Heart left ventricle (tissue), 16 donors: Measurements from ENCODE around the gene TTN. TPM values are rescaled to one million over a fixed set of nuclear protein-coding genes. Genes with fewer than 3 reads are reported as not detected.

Experiments used
- ATAC-seq, 4 donors: fragments of 200-7000 bp; cut with Tn5 transposase; one replicate each; pipeline ENCODE4 v1.9.1; 2020 to 2022; ENCODE audit warnings: moderate library complexity in 4 of 4, mild to moderate bottlenecking in 3 of 4, moderate number of reproducible peaks in 1 of 4
- DNase-seq, 5 donors: peaks; one replicate each; pipeline ENCODE4 v3.0.0-alpha.2; 2020
- H3K27ac ChIP-seq, 12 donors: fragments of 200-600 bp; sonication (generic) in 4 of 12; one replicate each; pipeline versions ENCODE4 v1.5.0 to v1.8.0; 2016 to 2022; ENCODE audit warnings: mild to moderate bottlenecking in 2 of 12
- H3K27me3 ChIP-seq, 9 donors: fragments of 200-600 bp; sonication (generic) in 2 of 9; one replicate each; pipeline versions ENCODE4 v1.5.1 to v1.8.0; 2016 to 2022; ENCODE audit warnings: mild to moderate bottlenecking in 3 of 9
- H3K36me3 ChIP-seq, 9 donors: fragments of 200-600 bp; sonication (generic) in 2 of 9; one replicate each; pipeline versions ENCODE4 v1.5.0 to v1.8.0; 2018 to 2022; ENCODE audit warnings: mild to moderate bottlenecking in 2 of 9
- H3K4me1 ChIP-seq, 12 donors: fragments of 200-600 bp; sonication (generic) in 4 of 12; one replicate each; pipeline versions ENCODE4 v1.5.0 to v1.8.0; 2016 to 2022; ENCODE audit warnings: mild to moderate bottlenecking in 3 of 12
- H3K4me3 ChIP-seq, 12 donors: fragments of 200-600 bp; sonication (generic) in 4 of 12; one replicate each; pipeline versions ENCODE4 v1.5.0 to v1.8.0; 2017 to 2022; ENCODE audit warnings: mild to moderate bottlenecking in 9 of 12, moderate library complexity in 4 of 12
- H3K9me3 ChIP-seq, 12 donors: fragments of 200-600 bp; sonication (generic) in 4 of 12; one replicate each; pipeline versions ENCODE4 v1.5.0 to v1.8.0; 2016 to 2022; ENCODE audit warnings: mild to moderate bottlenecking in 1 of 12
- POLR2A ChIP-seq, 2 donors: fragments of 450-650 bp; IDR thresholded peaks; one replicate each; pipeline ENCODE4 v1.6.1; 2017; ENCODE audit warnings: antibody characterized with exemption in 2 of 2, mild to moderate bottlenecking in 2 of 2, moderate library complexity in 2 of 2
- WGBS, 4 donors: extraction: QIAGEN DNeasy Blood & Tissue Kit in 2 of 4; methylation state at CpG; one replicate each; pipeline versions ENCODE4 v1.1.5 to v1.1.7; 2013 to 2018; 5-methylcytosine and 5-hydroxymethylcytosine counted together
- intact Hi-C, 10 donors: fragments of 100-400 bp; cut with DNase I; formaldehyde crosslinking; loops; one replicate each; pipeline versions ENCODE4 v1.11.1 to v1.14.2; 2022
- polyA plus RNA-seq, 2 donors: library from polyadenylated mRNA; stranded (reverse); fragments of 200-250 nt; gene quantifications; one replicate each; pipeline ENCODE4 v1.2.3, GENCODE V29; 2013
- total RNA-seq, 9 donors: library from RNA; depleted of rRNA in 2 of 9; stranded (reverse); fragments of >200 nt in 2 of 9; fragmentation: NEBNext Ultra II Directional in 3 of 9; extraction: Animal tissue kit (Norgen Biotek cat#: 25700) in 3 of 9; gene quantifications; one replicate each; pipeline versions ENCODE4 v1.1.0 to v1.2.4, GENCODE V29; 2016 to 2023
- TF ChIP-seq, protein P1 (sequence below), 12 donors: fragments of 200-600 bp; sonication (generic) in 4 of 12; IDR thresholded peaks; one replicate each; pipeline versions ENCODE4 v1.5.0 to v1.8.0; 2018 to 2022; ENCODE audit warnings: antibody characterized with exemption in 12 of 12, mild to moderate bottlenecking in 5 of 12
- donor health status: ischemic (EF 13 %, LVEDD 7.1; RV severe dilation, severe dysfunction).
- donor health status: healthy with polysubstance abuse.
- donor health status: DM: no; HTN: yes; CAD: no.
- donor health status: DM: no; HTN: no; CAD: no.
- donor health status: ischemic (EF 25% LVEDD 6.9; RV normal size, moderate dysfunction).
- donor health status: ischemic (EF 25% LVEDD 5.7; RV mildly dilated, moderate dysfunction).
- donor health status: healthy.
- donor health status: DM: yes; HTN: yes; CAD: no.
- donor health status: ischemic (EF 35%, LVEDD 5.7; RV mildly dilated, moderate dysfunction).
- donor health status: nonischemic (EF 11% LVEDD 7.7; RV severe dilation, severe dysfunction).
- donor health status: DM: yes; HTN: yes; CAD: no.
- donor health status: PGD.
- donor health status: ischemic (EF 29% LVEDD 5.4; RV normal size, mild dysfunction).
- donor health status: nonischemic (EF 23%, LVEDD 6.1; RV moderate dilation, normal function).

TTN gene
- total and polyA plus RNA-seq, 11 donors = 136 to 4,653 (median 3,379) TPM

GRCh38 chr2:178602901-178603300, 204.3 kb downstream of the TTN start:
- Histone ChIP-seq H3K4me1 (peaks cover 0 to 28% (median 0%) of the 10 kb centered on the region in 12 donors), H3K4me3 (no peak overlapping the region), H3K36me3 (peaks cover 0 to 100% (median 96%) of the 10 kb centered on the region in 9 donors), H3K9me3 (no peaks in the 10 kb centered on the region), H3K27me3 (no peaks in the 10 kb centered on the region), H3K27ac (no peak overlapping the region)
- TF ChIP-seq POLR2A (IDR thresholded peaks at IDR 0.05) = no peak
- TF ChIP-seq, protein P1, sequence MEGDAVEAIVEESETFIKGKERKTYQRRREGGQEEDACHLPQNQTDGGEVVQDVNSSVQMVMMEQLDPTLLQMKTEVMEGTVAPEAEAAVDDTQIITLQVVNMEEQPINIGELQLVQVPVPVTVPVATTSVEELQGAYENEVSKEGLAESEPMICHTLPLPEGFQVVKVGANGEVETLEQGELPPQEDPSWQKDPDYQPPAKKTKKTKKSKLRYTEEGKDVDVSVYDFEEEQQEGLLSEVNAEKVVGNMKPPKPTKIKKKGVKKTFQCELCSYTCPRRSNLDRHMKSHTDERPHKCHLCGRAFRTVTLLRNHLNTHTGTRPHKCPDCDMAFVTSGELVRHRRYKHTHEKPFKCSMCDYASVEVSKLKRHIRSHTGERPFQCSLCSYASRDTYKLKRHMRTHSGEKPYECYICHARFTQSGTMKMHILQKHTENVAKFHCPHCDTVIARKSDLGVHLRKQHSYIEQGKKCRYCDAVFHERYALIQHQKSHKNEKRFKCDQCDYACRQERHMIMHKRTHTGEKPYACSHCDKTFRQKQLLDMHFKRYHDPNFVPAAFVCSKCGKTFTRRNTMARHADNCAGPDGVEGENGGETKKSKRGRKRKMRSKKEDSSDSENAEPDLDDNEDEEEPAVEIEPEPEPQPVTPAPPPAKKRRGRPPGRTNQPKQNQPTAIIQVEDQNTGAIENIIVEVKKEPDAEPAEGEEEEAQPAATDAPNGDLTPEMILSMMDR (IDR thresholded peaks at IDR 0.05) = no peak
- intact Hi-C loops = no loop called here
- ATAC-seq = no peak
- DNase-seq = no peak

DNA sequence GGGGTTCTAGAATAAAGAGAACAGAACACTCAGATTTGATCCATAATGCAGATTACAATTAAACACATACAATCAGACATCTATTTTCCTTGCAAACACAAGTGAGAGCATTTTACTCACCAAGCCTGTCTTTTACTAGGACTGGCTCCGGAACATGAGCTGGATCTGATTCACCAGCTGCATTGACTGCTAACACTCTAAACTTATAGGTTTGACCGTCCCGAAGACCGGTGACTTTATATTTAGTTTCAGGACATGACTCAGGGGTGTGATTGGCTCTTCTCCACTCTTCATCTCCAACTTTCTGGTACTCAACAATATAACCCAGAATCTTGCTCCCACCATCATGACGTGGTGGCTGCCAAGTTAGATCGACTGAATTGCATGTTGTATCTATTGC, 214.6 kb downstream of the TTN start:
- TF ChIP-seq, protein P1 (IDR thresholded peaks at IDR 0.05) = no peak
- no peak for TF ChIP-seq POLR2A (IDR thresholded peaks at IDR 0.05)
- Histone ChIP-seq H3K4me3 (no peak overlapping the region), H3K27ac (no peak overlapping the region), H3K27me3 (no peaks in the 10 kb centered on the region), H3K36me3 (peaks cover 0 to 100% (median 92%) of the 10 kb centered on the region in 9 donors), H3K9me3 (no peaks in the 10 kb centered on the region), H3K4me1 (peaks cover 0 to 32% (median 0%) of the 10 kb centered on the region in 12 donors)
- intact Hi-C loops = no loop called here
- 76 to 91% (median 83%) methylated on average over 6 of the region's 6 CpGs for WGBS, 4 donors
- DNase-seq (no peak), ATAC-seq (no peak)

- no peak overlapping the region for H3K4me3 ChIP-seq
- DNase-seq (no peak), ATAC-seq (peak in 3 of 4 donors; percentile 2 to 5 (median 5))
- peaks cover 0 to 34% (median 0%) of the 10 kb centered on the region in 12 donors for H3K4me1 ChIP-seq
- no peaks in the 10 kb centered on the region for H3K9me3 ChIP-seq
- H3K27me3 ChIP-seq = no peaks in the 10 kb centered on the region
- 50 to 67% (median 57%) methylated on average over 2 of the region's 2 CpGs for WGBS, 4 donors
- TF ChIP-seq, protein P1 (IDR thresholded peaks at IDR 0.05) = no peak
- TF ChIP-seq POLR2A (IDR thresholded peaks at IDR 0.05) = no peak
- H3K36me3 ChIP-seq = peaks cover 0 to 100% (median 92%) of the 10 kb centered on the region in 9 donors
- intact Hi-C loops = no loop called here
- peak overlapping the region in 1 of 12 donors; percentile 21 for H3K27ac ChIP-seq
These were observed 217.9 kb downstream of the TTN start for GRCh38 chr2:178589335-178589734.

- intact Hi-C loops = no loop called here
- Histone ChIP-seq H3K27ac (no peak overlapping the region), H3K4me3 (no peak overlapping the region), H3K4me1 (peaks cover 0 to 22% (median 0%) of the 10 kb centered on the region in 12 donors), H3K9me3 (no peaks in the 10 kb centered on the region), H3K36me3 (peaks cover 3 to 100% (median 87%) of the 10 kb centered on the region in 9 donors), H3K27me3 (no peaks in the 10 kb centered on the region)
- TF ChIP-seq POLR2A (IDR thresholded peaks at IDR 0.05) = no peak
- TF ChIP-seq, protein P1 (IDR thresholded peaks at IDR 0.05) = no peak
- 80 to 82% (median 81%) methylated on average over 10 of the region's 10 CpGs for WGBS, 4 donors
- ATAC-seq (peak in 1 of 4 donors; percentile 24), DNase-seq (no peak)
These were observed 222.6 kb downstream of the TTN start for GRCh38 chr2:178584666-178585065.
